ENCODE measurements around the gene TBC1D8.
A peak's percentile ranks its signal among the peaks of the same experiment; 100 is the strongest.
"Not testable (repeated sequence)": the region's sequence is repeated elsewhere in the genome, so short reads cannot be mapped to it uniquely, and the experiment has no call there.

Gene TBC1D8

GRCh38 chr2:101064125-101064502, 87.1 kb downstream of the TBC1D8 start:
- no peak for DNase-seq

- DNase-seq, result no peak
Measured at GRCh38 chr2:101063352-101064124, 87.6 kb downstream of the TBC1D8 start.

GRCh38 chr2:101058386-101058785, 92.8 kb downstream of the TBC1D8 start:
- DNase-seq, result no peak

GRCh38 chr2:101057051-101057933, 93.9 kb downstream of the TBC1D8 start:
- no peak for DNase-seq

- no peak for DNase-seq
Measured at GRCh38 chr2:101053117-101053516, 98.1 kb downstream of the TBC1D8 start.

GRCh38 chr2:101052147-101052546, 99.0 kb downstream of the TBC1D8 start:
- DNase-seq, result no peak

GRCh38 chr2:101050886-101051285, 100.3 kb downstream of the TBC1D8 start:
- DNase-seq, result not testable (repeated sequence)

GRCh38 chr2:101048756-101049155, 102.4 kb downstream of the TBC1D8 start:
- DNase-seq, result no peak

- DNase-seq, result no peak
Measured at GRCh38 chr2:101047774-101048173, 103.4 kb downstream of the TBC1D8 start.

GRCh38 chr2:101047075-101047766, 104.0 kb downstream of the TBC1D8 start:
- DNase-seq, result no peak

- DNase-seq, result no peak
Measured at GRCh38 chr2:101045330-101045729, 105.9 kb downstream of the TBC1D8 start.

- no peak for DNase-seq
Measured at GRCh38 chr2:101041413-101041812, 109.8 kb downstream of the TBC1D8 start.

GRCh38 chr2:101040761-101041160, 110.4 kb downstream of the TBC1D8 start:
- DNase-seq, result no peak

- no peak for DNase-seq
Measured at GRCh38 chr2:101040072-101040471, 111.1 kb downstream of the TBC1D8 start.

GRCh38 chr2:101038455-101039255, 112.5 kb downstream of the TBC1D8 start:
- peak in 1 of 2 experiments; percentile 24 for DNase-seq

GRCh38 chr2:101037161-101037755, 113.9 kb downstream of the TBC1D8 start:
- no peak for DNase-seq

GRCh38 chr2:101036562-101036961, 114.6 kb downstream of the TBC1D8 start:
- no peak for DNase-seq

- no peak for DNase-seq
Measured at GRCh38 chr2:101032084-101032776, 119.0 kb downstream of the TBC1D8 start.

GRCh38 chr2:101030866-101031554, 120.2 kb downstream of the TBC1D8 start:
- no peak for DNase-seq

GRCh38 chr2:101027852-101028251, 123.3 kb downstream of the TBC1D8 start:
- DNase-seq, result no peak
